GM23248 (cell line): Measurements from ENCODE around the gene ANP32B.

Experiments
- EZH2 ChIP-seq: fragments of 200-600 bp; sonication (generic); IDR thresholded peaks from 2 replicates; pipeline ENCODE4 v1.6.1; 2018; ENCODE audit warnings: antibody characterized with exemption, mild to moderate bottlenecking; ENCODE audit not compliant: insufficient read depth, poor library complexity, severe bottlenecking
- EZH2phosphoT487 ChIP-seq: fragments of 200-600 bp; sonication (generic); IDR thresholded peaks from 2 replicates; pipeline ENCODE4 v1.6.1; 2018; ENCODE audit warnings: antibody characterized with exemption, moderate library complexity, mild to moderate bottlenecking, low read depth; ENCODE audit not compliant: insufficient read depth

GRCh38 chr9:97934321-97935115, 48.6 kb upstream of the ANP32B start:
- TF ChIP-seq EZH2phosphoT487 (no peak), EZH2 (no peak)
